Measurements from ENCODE around the gene SORCS3.

Gene SORCS3

DNA sequence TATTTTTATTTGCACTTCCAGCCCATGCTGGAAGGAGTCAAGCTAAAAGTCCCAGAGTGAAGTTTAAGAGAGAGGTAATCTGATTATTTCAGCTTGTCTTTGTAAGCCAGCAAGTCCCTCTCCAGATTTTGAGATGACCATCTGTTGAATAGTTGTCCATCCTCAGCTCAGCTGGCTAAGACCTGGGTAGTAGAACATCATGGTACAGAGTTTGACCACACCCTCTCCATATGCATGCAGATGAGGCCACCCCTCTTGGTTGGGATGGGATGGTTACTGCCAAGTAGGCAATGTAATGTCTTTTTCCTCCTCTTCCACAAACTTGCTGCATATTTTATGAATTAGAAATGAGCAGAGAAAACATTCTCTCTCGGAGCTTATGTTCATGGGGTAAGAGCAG is 639.8 kb downstream of the SORCS3 start:
- DNase-seq, result no peak

DNA sequence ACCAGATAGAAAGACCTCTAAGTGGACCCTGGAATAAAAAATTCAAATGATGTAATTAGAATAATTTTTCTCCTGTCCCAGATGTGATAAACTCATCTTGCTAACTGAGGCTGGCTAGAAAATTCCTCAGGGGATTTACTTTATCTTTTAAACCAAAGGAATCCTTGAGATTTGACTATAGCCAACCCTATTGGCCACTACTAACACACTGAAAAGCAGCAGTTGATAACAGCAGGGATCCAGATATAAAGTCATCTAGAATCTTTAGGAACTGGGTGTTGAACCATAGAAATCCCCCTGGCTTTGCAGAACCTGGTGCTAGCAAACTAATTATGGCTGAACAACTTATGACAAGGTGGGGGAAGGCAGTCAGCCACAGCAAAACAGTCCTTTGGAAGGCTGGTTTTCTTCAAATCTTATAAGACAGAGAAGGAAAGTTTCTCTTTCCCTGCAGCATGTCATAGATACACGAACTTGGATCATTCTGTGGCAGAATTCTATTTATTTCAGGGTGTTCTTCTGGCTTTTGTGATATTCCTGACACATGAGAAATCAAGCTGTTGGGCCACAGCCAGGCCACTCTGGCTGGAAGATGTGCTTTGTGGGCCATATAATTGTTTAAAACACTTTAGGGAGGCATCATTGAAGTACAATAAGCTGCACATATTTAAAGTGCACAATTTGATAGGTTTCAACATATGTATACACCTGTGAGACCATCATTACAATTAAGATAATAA is 643.6 kb downstream of the SORCS3 start:
- DNase-seq, result no peak

DNA sequence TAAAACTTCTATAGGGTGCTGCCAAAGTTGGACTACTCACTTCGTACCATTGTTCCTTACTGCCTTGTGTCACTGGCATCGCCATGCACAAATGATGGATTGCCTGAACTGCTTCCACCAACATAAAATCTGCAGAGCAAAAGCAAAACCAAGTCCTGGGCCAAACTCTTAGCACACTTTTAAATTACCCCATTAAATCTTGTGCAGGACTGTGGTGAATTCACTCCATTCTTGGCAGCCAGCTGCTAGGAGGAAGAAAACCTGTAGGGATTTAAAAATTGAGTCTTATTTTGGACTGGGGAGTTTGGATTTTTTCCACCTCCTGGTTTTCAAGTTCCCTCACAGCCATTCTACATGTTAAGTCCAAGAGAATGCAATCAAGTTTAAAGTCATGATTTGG is 646.9 kb downstream of the SORCS3 start:
- DNase-seq, result no peak

DNA sequence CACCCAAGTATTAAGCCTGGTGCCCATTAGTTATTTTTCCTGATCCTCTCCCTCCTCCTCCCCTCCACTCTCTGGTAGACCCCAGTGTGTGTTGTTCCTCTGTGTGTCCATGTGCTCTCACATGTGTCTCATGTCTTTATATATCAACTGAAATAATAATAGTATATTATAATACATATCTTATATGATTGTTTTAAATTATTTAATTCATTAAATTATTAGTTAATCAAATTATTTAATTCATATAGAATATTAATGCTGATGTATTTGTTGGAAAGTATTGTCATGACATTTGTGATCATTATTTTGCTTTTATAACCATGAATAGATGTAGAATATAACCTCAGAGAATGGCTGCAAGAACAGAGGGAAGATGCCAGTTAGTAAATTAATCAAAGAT is 647.5 kb downstream of the SORCS3 start:
- DNase-seq, result no peak

DNA sequence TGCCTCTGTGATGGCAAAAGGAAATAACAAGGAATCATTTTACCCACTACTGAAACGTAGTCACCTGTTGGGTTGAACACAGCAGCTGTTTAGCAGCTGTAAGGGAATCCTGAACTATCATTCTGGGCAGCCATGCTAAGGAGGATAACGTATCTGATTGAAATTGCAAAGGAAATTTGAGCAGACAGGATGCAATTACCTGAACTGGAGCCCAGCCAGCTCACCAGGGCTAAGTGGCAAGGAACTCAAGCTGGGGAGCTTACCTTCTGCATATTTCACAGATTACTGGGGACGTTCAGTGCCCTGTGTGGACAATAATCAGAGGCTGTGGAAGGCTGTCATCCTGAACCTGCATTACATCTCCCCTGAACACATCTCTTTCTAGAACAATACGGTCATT is 650.5 kb downstream of the SORCS3 start:
- DNase-seq, result peak; percentile 28

DNA sequence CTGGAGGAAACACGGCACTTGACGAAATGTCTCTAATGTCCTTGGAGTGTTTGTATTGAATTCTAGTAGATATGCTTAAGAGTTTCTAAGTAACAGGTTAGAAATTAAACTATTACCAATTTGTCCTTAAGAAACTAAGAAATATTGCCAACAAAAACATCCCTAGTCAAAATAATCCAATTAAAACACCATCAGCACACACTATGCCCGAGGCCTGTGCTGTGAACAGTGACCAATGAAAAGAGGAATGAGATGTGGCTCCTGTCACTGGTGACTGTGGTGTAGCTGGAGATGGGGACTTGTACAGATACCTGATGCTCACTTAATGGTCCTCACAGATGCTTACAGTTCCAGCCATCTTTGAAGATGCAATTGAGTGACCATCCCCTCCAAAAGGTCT is 651.1 kb downstream of the SORCS3 start:
- DNase-seq, result no peak

All from NCI-H1436 (cell line).